Suppressor macrophage (primary cell): Measurements from ENCODE around the gene HOXA4.

Experiments used
- DNase-seq, 4 experiments: peaks; one replicate each; pipeline ENCODE4 v3.0.0-alpha.2; 2020 to 2022

The HOXA4 gene

DNA sequence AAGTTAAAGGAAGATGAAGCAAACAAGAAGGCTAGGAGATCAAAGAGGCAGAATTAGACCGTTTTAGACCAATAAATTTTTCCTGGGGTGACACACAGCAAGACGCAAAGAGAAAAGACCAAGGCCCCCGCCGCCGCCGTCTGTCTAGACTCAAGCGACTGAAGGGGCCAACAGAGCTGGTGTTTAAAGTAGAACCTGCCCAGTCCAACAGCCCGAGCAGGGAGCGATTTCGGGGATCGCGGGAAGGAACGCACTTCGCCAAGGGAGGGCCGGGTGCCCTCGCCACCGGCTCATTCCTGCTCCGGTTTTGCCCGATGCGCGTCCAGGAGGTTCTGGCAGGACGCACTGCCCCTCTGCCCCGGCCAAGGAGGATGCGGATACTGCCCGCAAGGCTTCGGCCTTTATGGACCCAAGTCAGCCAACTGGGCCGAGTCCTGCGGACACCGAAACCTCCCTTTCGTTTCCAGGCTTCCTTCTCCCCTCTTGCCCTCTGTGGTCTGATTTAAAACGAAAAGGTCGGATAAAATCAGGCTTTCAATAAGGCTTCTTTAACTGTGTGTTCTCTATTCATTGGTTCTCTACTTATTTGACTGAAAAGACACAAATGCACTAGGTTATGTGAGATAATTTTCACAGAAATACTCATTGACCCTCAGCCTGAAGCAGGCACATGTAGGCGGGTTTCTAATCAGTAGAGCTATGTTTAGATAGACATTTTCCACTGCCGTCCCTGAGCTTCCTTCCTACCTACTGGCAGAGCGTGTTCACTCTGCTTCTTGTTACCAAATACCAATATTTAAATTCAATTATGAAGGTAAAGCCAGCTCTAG, 28.1 kb upstream of the HOXA4 start:
- DNase-seq: peak in 2 of 4 experiments; percentile 36 to 47

DNA sequence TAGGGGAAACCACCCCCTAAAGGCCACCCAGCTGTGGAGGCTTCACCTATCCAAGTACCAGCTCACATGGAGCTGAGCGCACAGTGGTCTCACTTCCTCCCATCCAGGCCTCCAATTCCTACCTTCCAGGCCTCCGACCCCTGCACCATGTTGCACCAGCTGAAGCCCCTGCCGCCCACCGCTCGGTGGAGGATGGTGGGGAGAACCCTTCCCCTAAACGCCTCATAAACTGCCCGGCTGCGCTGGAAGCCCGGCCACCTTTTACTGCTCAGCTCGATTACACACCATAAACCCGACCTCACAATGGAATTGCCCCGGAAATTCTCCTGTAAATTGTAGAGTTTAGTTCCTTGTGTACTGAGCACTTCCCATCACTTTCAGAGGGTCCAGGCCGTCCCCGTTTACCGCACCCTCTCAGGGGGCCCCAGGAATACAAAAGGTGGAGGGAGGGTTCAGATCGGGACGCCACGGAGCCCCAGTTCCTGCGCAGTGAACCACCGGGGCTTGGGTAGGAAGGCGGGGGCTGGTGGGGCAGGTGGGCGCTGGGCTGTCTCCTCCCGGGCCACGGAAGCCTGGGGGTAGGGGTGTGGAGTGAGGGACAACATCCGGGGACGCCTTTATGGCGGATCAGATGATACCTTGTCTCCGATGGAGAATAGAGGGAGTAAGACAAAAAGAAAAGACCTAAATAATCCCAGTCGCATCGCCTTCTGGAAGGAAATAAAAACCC, 27.3 kb upstream of the HOXA4 start:
- no peak for DNase-seq

DNA sequence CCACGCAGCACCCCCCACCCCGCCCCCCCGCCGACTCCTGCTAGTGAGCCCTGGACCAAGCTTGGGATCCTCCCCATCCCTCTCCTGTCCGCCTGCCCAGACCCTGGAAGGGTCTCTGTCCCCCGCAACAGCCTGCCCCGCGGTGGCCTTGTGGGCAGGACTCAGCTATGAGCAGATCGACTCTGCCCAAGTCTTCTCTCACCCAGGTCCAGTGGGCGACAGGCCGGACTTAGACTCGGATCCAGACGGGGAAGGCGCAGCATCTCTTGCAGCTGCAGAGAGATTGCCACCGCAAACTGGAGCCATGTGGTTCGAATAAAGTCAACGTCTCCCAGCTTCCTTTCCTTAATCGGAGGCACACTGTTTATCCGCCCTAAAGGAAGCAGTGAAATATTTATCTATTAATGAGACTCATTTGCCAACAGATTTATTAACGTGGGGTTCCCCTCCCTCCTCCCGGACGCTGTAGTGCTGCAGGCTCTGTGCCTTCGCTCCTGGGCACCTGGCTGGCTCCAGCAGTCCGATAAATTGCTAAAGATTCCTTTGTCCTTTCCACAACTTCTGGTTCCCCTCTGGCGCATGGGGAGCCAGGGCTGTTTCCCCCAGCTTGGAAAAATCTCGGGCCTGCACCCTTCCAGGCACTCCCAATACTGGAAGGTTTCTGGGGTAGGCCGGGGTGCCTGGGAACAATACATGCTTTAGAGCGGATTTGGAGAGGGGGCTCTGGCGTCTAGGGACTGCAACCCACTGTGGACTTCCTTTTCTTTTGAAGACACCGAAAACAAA, 26.6 kb upstream of the HOXA4 start:
- peak in 1 of 4 experiments; percentile 18 for DNase-seq

DNA sequence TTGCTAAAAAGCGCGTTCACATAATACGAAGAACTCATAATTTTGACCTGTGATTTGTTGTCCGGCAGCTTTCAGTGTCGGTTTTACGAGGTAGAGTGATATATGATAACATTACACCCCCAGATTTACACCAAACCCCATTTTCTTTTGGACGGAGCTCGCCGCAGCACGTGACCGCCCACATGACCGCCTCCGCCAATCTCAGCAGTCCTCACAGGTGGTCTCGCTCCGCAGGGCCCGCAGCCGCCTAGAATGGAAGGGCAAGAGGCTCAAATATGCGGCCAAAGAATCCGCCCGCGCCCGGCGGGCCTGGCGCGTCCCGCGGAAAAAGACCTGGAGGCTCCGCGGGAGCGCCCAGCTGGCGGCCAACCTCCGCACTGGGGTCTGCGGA, 25.9 kb upstream of the HOXA4 start, which contains the start of gene HOXA7:
TSS of gene HOXA7 (minus strand) at position 168 of the 391 bp plus-strand sequence. CDS start at position 38, 130 bp downstream.
- DNase-seq: peak in 1 of 4 experiments; percentile 24

DNA sequence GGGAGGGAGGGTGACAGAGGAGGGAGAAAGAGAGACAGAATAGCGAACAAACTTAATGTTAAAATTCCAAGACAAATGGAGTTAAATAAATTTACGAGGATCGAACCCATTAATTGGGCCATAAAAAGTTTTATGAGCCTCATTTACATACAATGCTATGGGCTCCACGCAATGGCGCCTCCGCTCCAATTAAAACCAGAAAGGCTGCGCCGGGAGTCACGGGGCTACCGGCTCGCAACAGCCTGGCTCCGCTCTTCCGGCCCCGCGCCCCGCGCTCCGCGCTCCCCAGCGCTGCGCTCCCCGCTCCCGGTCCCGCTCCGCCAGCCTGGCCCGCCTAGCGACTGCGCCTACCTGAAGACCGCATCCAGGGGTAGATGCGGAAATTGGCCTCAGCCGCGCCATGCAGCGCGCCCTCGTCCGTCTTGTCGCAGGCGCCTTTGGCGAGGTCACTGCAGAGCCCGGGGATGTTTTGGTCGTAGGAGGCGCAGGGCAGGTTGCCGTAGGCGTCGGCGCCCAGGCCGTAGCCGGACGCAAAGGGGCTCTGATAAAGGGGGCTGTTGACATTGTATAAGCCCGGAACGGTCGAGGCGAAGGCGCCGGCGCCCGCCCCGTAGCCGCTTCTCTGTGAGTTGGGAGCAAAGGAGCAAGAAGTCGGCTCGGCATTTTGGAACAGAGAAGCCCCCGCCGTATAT, 25.4 kb upstream of the HOXA4 start:
- peak in 2 of 4 experiments; percentile 45 to 55 for DNase-seq

DNA sequence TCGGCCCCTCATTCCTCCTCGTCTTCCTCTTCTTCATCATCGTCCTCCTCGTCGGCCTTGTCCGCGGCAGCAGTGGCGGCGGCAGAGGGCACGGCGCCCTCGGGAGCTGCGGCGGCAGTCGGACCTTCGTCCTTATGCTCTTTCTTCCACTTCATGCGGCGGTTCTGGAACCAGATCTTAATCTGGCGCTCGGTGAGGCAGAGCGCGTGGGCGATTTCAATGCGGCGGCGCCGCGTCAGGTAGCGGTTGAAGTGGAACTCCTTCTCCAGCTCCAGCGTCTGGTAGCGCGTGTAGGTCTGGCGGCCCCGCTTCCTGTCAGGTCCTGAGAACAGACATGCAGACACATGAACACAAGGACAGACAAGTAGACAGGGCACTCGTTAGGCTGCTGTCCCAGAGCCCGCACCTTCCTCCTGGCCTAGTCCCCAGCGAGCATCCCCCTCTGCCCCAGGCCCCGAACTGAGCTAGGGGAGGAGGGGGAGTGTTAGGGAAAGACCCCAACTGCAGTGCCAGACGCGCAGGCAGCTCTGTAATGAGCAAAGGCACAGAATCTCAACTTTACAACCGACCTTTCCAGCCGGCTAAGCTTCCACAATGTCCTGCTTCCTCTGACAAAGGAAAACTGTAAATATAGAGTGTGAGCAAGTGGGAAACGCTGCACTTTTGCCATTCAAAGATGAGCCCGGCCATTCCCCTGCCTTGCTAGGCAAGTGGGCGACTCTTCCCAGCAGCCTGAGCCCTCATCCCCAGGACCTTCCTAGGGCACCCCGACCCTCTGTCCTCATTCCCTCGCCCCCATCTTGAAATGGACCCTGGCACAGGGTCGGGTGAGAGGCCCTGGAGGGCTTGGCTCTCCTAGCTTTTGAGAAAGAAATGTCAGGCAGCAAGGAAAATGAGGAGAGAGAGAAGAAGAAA, 24.6 kb upstream of the HOXA4 start:
- peak in 2 of 4 experiments; percentile 26 to 46 for DNase-seq

DNA sequence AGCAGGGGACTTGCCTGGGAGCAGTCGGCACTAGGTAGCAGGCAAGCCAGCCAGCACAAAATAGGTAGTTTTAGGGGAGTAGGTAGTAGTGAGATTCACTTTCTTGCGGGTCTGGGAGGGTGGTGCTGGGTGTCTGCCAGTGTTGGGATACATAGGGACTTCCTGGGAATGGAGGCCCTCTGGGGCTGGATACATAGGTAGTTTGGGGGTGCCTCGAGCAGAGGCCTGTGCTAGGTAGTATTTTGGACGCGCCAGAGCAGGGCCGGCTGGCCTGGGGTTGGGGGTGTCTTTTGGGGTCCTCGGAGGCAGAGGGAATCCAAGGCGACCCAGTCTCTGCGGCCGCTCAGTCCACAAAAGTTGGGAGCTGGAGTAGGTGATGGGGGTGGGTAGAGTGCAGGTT, 23.8 kb upstream of the HOXA4 start:
- DNase-seq: no peak

DNA sequence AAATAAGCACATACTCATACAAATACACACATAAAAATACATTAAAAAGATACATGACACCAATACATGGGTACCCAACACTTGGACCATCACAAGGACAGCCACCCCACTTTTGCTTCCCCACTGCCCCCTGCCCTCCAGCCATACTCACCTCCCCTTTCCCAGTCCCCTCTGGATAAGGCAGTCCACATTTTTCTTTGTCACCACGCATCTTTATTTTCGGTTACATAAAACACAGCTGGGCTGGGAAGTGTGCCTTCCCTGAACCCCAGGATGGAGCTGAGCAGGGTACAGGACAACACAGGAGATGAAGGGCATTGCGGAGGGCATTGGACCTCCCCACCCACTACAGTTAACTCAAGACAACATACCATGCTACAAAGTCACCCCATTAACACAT, 23.0 kb upstream of the HOXA4 start:
- DNase-seq: no peak

DNA sequence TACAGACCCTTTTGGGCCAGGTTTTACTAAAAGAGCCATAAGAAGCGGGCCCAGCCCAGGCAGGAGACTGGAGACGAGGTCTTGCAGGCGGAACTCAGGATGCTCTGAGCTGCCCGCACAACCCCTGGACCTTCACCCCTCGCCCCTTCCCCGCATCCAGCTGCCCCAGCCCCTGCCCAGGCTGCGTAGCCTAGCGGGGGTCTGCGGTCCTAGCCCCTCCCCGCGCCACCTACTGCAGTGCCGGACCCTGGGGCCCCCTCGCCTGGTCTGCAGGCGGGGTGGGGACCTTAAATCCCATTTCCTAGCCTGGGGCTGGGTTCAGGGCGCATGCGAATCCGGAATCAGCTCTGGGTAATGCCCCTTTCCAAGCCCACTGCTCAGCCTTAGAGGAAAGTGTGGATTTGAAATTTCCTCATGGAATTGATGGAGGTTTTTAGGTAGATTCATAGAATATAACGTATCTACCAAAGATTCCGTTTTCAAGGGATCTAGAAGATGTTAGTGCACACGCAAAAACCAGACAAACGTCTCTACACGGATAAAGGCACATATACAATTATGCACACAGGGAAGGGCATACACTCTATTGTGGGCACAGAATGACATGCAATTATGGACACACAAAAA, 22.4 kb upstream of the HOXA4 start:
- DNase-seq: no peak

DNA sequence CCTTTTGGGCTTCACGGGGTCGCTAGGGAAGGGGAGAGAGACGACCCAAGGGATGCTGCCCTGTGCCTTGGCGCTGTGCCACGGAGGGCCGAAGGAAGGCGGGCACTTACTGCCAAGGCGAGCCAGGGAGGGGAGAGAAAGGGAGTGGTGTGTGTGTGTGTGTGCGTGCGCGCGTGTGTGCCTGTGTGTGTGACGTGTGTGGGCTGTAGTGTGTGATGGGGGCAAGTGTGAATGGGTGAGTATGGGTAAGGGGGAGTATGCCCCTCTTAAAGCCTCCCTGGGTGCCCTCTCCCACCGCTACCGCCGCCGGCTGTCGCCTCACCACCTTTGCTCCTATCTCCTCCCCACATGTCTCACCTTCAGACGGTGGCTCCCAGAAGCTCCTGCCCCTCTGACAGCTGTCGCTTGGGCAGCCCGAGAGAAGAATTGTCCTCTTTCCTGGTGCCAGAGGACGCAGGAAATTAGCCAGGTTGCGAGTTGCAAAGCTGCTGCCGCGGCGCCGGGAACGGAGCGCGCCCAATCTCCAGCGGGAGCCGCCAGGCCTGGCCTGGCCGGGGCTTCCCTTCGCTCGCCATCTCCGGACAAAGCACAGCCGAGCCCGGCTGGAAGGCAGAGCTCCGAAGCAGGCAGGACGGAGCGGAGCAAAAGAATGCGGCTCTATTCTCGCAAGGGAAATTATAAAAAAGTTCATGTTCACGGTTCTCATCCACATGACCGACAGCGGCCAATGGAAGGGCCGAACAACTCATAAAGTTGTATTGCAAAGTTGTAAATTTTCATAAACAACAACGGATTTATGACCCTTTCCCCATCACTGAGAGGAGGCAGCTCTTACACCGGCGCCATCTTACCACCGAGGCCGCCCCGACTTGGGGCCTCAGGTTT, 21.6 kb upstream of the HOXA4 start, which contains the start of gene HOXA3:
TSS of gene HOXA3 (minus strand) at position 653 of the 885 bp plus-strand sequence. CDS start 41,943 bp downstream, outside the sequence.
- peak in 2 of 4 experiments; percentile 46 to 57 for DNase-seq

DNA sequence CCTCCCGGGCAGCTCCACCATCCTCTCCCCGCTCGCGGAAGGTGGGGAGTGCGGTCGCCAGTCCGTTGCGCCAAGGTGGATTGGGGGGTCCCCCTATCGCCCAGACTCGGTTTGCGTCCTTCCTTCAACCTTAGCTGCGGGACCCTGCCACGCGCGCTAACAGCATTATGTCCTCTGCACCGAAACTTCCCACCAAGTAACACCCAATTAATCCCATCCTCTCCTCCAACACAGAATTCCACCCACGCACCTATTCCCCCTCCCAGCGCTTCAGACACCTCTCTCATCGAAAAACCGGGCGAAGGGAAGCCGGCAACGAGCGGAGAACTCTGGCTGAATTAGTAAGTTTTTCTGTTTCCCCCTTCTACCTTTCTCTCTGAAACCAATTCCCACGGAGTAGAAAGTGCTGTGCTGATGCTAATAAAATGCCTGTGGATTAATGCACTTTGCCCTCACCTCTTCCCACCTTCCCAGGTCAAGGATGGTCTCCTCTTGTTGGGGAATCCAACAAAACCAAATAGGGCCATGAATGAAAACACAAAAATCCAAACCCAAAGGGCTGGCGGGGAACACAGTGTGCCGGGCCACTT, 20.9 kb upstream of the HOXA4 start:
- peak in 1 of 4 experiments; percentile 9 for DNase-seq

DNA sequence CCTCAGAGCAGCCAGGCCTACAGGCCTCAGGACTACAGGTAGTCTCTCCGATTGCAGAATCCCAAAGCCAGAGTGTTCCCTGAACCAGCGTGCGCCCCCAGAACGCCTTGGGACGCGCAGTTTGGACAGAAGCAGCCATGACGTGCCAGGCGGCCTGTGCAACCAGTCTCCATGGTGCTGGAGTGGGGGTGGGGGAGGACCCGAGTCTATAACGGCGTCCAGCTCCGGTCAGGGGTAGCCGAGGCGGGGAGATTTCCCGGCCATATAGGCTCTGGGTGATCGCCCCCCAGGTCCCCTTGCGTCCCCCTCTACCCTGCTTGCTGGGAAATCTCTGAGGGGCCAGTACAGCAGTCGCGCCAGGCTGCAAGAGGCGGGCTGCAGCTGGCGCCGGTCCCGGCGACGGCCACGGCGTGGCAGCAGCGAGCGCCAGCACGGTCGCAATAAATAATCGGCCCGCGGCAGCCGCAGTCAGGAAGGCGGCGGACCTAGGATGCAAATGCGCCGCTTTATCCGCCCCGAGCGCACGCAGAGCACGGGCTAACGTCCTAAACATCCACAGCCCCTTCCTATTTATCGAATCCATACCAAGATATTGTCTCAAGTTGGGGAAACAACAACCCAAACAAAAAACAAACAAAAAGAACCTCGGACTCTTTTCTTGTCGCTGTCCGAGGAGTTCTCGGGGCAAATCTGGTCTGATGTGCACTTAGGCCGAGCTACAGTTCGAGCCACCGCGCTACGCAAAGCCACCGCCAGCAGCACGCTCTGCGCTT, 20.2 kb upstream of the HOXA4 start:
- DNase-seq: peak; percentile 79 to 90 (median 86)

DNA sequence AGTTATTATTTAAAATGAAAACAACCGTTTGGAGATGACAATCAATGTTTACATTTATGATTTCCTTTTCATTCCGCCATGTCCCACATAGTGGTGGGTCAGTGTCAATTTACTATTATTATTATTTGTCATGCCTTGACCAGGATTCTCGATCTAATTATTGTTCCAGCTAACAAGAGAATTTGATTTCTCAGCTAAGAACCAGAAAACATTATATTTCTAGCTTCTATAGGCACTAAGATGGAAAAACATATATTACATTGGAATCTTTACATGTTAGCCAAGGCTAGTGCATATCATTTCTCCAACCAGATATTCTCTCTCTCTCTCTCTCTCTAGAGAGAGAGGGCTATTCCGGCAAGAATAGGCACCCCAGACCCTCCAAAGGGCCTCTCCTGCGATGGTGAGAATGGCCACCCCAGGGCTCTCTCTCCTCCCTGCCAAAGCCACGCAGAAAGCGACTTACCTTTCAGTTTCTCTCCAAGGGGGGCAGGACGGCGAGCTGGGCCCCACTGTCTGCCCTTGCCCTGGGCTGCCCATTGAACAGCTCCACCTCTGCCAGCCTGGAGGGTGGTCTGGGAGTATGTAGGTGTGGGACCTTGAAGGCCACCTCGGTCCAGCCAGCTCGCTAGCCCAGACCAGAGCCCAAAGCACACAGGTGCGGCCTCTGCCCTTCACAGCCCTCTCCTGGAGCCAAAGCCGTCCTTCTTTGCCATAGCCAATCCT, 19.4 kb upstream of the HOXA4 start:
- DNase-seq: no peak

DNA sequence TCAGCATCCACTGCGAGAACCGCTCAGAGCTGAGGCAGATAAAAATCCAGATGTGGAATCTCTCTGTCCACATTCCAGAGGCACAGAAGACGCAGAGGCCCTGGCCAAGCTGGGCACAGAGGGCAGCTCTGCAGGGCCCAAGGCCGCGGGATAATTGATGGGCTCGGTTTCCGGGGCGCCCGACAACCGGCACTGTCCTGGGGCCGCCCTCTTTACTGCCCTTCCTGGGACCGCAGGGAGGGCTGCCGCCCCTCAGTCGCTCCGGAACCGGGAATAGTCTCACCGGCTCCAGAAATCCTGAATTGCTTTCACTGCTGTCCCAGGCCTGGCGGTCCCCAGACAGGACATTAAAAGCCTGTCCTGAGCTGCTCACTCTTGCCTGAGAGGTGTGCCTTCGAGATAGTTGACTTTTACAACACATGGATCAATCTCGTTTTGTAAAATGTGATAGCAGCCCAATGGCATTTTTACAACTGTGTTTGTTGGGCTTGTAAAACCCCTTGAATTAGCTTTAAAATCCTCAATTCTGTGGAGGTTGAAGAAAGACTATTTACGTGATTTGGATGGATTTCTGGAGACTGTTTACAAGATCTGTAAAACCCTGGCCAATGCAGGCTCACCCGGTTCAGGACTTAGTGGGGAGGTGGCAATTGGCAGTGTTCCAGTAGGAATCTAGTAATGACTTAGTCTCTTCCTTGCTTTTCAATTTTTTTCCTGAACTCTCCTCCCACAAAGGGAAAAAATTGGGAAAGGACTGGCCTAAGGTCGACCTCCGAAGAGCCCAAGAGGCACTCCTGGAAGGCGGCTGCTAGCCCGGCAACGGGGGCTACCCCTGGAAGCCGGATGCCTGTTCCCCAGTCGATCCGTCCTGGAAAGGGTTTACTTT, 18.4 kb upstream of the HOXA4 start:
- no peak for DNase-seq

DNA sequence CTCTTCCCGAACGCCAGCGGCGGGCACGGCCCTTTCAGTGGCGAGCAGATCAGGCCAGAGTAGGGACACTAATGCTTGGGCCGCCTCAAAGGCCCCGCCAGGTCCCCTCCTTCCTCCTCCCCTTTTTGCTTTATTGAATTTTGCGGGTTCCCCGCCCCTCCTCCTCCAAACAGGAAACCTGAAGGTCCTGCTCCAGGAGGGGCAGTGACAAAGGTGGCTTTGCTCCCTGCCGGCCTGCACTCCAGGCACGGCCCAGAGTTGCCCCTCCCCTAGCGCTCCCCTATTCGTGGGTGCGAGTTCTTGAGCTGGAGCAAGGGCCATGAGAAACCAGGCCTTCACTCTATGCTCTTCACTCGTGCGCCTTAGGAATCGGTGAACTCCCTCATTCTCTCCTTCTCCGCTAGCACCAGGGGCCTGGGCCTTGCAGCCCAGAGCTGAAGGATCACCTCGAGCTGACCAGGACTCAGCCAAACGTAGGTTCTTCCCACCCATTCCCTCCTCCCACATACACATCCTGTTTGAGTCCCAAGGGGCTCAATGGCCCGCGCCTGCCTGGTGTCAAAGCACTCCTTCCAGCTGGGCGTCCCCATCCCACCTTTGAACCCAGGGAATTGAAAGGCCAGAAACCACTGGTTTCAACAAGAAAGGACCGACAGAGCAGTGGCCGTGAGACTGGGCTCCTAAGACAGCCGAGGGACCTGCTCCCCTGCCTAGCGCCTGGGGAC, 17.6 kb upstream of the HOXA4 start:
- DNase-seq: peak in 1 of 4 experiments; percentile 9
